Smooth muscle cell of bladder (primary cell): Measurements from ENCODE around the gene FTL. TPM values are rescaled to one million over a fixed set of nuclear protein-coding genes. Genes with fewer than 3 reads are reported as not detected.

Experiments
- total RNA-seq: library from RNA; depleted of rRNA; stranded (reverse); fragments of >200 nt; gene quantifications from 2 replicates; pipeline ENCODE4 v1.2.3, GENCODE V29; 2014

Gene FTL
- 5,813 and 7,581 TPM in 2 replicates for total RNA-seq

DNA sequence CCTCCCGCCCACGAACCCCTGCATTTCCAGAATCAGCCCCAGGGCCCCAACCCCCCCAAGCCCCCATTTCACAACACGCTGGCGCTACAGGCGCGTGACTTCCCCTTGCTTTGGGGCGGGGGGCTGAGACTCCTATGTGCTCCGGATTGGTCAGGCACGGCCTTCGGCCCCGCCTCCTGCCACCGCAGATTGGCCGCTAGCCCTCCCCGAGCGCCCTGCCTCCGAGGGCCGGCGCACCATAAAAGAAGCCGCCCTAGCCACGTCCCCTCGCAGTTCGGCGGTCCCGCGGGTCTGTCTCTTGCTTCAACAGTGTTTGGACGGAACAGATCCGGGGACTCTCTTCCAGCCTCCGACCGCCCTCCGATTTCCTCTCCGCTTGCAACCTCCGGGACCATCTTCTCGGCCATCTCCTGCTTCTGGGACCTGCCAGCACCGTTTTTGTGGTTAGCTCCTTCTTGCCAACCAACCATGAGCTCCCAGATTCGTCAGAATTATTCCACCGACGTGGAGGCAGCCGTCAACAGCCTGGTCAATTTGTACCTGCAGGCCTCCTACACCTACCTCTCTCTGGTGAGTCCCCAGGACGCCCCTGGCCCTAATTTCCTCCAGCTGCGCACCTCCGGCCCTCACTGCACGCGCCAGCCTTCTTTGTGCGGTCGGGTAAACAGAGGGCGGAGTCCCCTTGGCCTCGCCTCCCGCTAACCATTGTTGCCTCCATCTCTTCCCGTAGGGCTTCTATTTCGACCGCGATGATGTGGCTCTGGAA is at the start of gene FTL:
FTL (plus strand) TSS at position 270 of the 766 bp plus-strand sequence; CDS start at position 469, 199 bp downstream.

DNA sequence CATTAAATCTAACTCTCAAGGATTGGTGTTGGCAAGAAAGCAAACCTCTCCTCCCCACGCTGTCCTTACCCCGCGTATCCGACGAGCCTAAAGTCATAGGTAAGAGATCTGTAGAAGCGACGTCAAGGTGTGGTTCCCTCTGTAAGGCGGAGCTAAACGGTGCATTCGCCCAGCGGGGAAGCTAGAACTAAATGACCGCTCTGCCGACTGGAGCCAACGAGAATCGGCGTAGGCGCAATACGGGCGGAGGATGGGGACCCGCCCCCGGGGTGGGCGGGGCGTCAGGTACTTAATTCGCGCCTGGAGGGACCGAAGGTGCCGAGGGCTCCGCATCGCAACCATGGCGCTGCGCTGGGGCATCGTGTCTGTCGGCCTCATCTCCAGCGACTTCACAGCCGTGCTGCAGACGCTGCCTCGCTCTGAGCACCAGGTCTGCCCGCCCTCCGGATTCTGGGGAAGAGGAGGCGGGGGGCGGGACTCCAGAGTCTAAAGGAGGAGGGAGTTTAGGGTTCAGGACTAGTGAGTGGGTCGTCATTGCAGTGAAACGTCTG is 31.7 kb upstream of the FTL start, which contains the start of gene DHDH:
DHDH (plus strand) TSS at position 318 of the 551 bp plus-strand sequence; CDS start at position 341, 23 bp downstream.

DNA sequence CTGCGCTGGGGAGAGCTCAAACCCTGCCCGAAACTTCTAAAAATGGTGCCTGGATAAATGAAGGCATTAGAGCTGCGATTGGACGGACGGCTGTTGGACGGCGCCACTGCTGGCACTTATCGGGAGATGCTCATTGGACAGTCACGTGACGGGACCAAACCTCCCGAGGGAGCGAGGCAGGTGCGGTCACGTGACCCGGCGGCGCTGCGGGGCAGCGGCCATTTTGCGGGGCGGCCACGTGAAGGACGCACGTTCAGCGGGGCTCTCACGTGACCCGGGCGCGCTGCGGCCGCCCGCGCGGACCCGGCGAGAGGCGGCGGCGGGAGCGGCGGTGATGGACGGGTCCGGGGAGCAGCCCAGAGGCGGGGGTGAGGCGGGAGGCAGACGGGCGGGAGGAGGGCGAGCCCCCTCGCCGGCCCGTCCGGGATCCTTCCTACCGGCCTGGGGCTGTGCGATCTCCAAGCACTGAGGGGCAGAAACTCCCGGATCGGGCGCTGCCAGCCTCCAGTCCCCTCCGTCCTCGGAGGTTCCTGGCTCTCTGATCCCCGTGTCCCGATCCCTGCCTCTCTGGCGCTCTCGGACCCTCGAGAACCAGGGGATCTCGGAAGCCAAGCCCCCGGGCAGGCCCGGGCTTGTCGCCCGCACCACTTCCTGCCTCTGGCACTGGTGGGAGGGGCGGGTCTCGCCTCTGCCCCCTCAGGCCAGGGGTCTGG is 10.4 kb upstream of the FTL start, which contains the start of gene BAX:
BAX (plus strand) TSS at position 281 of the 713 bp plus-strand sequence; CDS start at position 335, 54 bp downstream.

DNA sequence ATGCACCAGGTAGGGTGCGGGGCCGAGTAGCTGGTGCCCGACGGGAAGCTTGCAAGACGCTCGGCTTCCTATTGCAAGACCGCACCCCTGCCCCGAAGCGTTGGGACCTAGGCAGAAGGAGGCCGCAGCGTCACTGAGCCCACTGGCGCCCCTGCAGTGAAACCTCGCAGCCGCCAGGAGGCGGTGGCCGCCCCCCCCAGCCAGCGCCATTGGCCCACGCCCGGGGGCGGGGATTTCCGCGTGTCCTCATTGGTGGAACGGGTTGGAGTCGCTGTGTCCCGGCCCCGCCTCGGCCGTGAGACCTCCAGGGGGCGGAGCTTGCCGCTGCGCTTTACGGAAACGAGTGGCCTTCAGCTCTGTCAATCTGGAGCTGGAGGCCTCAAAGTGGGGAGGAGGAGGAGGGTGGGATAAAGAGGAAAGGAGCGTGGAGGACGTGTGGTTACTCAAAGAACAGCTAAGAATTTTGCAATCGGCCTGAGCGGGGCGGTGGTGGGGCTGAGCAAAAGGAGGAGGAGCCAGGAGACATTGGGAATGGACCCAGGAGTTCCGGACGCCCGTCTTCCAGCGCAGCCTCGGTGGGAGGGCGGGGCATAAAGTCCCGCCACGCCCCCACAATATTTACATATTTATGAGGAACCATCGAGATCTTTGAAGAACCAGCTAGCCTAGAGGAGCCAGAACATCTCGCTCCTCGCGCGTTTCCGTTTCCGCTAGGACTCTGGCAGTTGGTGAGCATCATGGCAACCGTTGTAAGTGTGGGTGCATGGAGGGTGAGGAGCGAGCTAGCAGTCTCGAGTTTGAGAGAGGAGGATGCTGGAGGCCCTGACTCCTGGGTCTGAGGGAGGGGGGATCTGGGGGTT is 28.3 kb downstream of the FTL start, which contains the start of the genes GYS1 and RUVBL2:
GYS1 (minus strand) TSS at position 135 of the 860 bp plus-strand sequence. CDS start 197 bp downstream, outside the sequence.
RUVBL2 (plus strand) TSS at position 713 of the 860 bp plus-strand sequence; CDS start at position 738, 25 bp downstream.

Other genes starting within 250 kb of the FTL start
- 0.28 TPM in 2 replicates for gene MAMSTR, start 245.6 kb upstream of the FTL start, total RNA-seq
- 1.3 and 2.3 TPM in 2 replicates for gene RASIP1, start 224.7 kb upstream of the FTL start, total RNA-seq
- gene IZUMO1, start 218.4 kb upstream of the FTL start, total RNA-seq: not detected in 2 replicates
- gene FUT1, start 212.7 kb upstream of the FTL start, total RNA-seq: 0.28 TPM in 2 replicates
- gene FGF21, start 209.8 kb upstream of the FTL start, total RNA-seq: 0.14 and 0.28 TPM in 2 replicates
- 26.6 and 28.4 TPM in 2 replicates for gene BCAT2, start 154.3 kb upstream of the FTL start, total RNA-seq
- gene HSD17B14, start 128.8 kb upstream of the FTL start, total RNA-seq: 6.8 and 7.3 TPM in 2 replicates
- 6.5 and 10.6 TPM in 2 replicates for gene PLEKHA4, start 96.7 kb upstream of the FTL start, total RNA-seq
- 51.6 and 53.1 TPM in 2 replicates for gene PPP1R15A, start 92.9 kb upstream of the FTL start, total RNA-seq
- 0.28 and 0.55 TPM in 2 replicates for gene TULP2, start 66.6 kb upstream of the FTL start, total RNA-seq
- gene NUCB1, start 65.0 kb upstream of the FTL start, total RNA-seq: 117 and 149 TPM in 2 replicates
- gene DHDH, start 31.6 kb upstream of the FTL start, total RNA-seq: 0.14 and 0.18 TPM in 2 replicates
- 77.2 and 141 TPM in 2 replicates for gene BAX, start 10.4 kb upstream of the FTL start, total RNA-seq
- 29.0 and 45.9 TPM in 2 replicates for gene GYS1, start 28.0 kb downstream of the FTL start, total RNA-seq
- gene RUVBL2, start 28.6 kb downstream of the FTL start, total RNA-seq: 201 and 206 TPM in 2 replicates
- gene LHB, start 51.8 kb downstream of the FTL start, total RNA-seq: not detected in 2 replicates
- gene CGB3, start 59.0 kb downstream of the FTL start, total RNA-seq: not detected in 2 replicates
- not detected in 2 replicates for gene CGB2, start 66.6 kb downstream of the FTL start, total RNA-seq
- gene CGB1, start 71.6 kb downstream of the FTL start, total RNA-seq: not detected in 2 replicates
- not detected in 2 replicates for gene CGB5, start 78.5 kb downstream of the FTL start, total RNA-seq
- gene CGB8, start 83.8 kb downstream of the FTL start, total RNA-seq: not detected in 2 replicates
- gene CGB7, start 92.4 kb downstream of the FTL start, total RNA-seq: 0.09 and 0.14 TPM in 2 replicates
- gene NTF4, start 99.5 kb downstream of the FTL start, total RNA-seq: not detected in 2 replicates
- not detected in 2 replicates for gene KCNA7, start 107.4 kb downstream of the FTL start, total RNA-seq
- gene SNRNP70, start 120.1 kb downstream of the FTL start, total RNA-seq: 106 and 162 TPM in 2 replicates
- gene LIN7B, start 149.1 kb downstream of the FTL start, total RNA-seq: 8.9 and 11.0 TPM in 2 replicates
- 0.28 and 0.83 TPM in 2 replicates for gene C19orf73, start 153.8 kb downstream of the FTL start, total RNA-seq
- gene PPFIA3, start 154.2 kb downstream of the FTL start, total RNA-seq: 1.4 and 1.6 TPM in 2 replicates
- gene HRC, start 190.1 kb downstream of the FTL start, total RNA-seq: 0.09 TPM in 1 of 2 replicates, not detected in the other
- gene TRPM4, start 192.5 kb downstream of the FTL start, total RNA-seq: 9.1 and 16.5 TPM in 2 replicates